ENCODE data around the gene GOLT1B. TPM values are rescaled to one million over a fixed set of nuclear protein-coding genes. Genes with fewer than 3 reads are reported as not detected.
A peak's percentile ranks its signal among the peaks of the same experiment; 100 is the strongest.
"Not testable (repeated sequence)": the region's sequence is repeated elsewhere in the genome, so short reads cannot be mapped to it uniquely, and the experiment has no call there.

Gene GOLT1B, protein sequence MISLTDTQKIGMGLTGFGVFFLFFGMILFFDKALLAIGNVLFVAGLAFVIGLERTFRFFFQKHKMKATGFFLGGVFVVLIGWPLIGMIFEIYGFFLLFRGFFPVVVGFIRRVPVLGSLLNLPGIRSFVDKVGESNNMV
- 32.4 TPM for total RNA-seq (ENCODE audit: unreplicated experiment)
- long read RNA-seq, transcript GOLT1B-201 (5 exons, 3,227 nt) = major isoform, 18 of 19 reads
- long read RNA-seq, partial matches to known transcripts = 0 of 19 reads
- long read RNA-seq, other reads (novel, unspliced or antisense) = 0 of 19 reads

DNA sequence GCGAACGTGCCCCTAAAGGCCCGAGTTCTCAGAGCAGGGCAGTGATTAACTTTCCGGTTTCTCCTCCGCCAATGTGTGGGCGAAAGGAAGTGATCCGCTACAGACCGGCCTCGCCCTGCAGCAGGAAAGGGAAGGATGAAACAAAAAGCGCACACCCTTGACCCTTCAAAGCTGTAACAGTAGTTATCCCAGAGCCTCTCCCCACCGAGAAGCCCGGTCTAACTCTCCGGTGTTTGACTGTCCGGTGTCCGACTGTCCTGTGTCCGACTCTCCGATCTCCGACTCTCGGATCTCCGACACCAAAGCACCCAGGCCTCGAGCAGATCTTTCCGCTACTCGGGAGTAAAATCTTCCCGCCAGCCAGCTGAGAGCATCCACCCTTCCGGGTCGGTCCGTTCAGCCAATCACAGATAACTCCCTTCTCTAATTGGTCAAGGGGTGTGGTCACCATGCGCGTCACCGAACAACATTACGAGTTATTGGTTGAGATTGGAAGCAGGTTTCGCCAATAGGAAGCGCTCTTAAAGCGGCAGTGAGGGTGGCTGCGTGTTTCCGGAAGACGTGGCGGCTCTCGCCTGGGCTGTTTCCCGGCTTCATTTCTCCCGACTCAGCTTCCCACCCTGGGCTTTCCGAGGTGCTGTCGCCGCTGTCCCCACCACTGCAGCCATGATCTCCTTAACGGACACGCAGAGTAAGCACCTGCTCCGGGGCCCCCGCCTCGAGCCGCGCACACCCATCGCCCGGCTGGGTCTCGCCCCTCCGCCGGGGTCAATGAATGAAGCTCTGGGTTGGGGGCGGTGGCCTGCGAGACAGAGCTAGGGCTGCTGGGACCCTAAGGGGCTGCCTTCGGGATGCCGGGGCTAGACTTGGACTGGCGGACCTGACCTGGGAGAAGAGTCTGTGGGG lies at the start of gene GOLT1B, which contains the start of gene RECQL:
Gene GOLT1B, plus strand, starts transcription at position 532 of the 906 bp plus-strand sequence. Its CDS starts 135 bp downstream, at position 667.
Gene RECQL, minus strand, starts transcription at position 378 of the 906 bp plus-strand sequence. CDS start 2,065 bp downstream, outside the sequence.
- H3K27ac Mint-ChIP-seq (ENCODE audit: unreplicated experiment) = no peak within 1 kb of the TSS
- H3K9me3 Mint-ChIP-seq (ENCODE audit: unreplicated experiment) = no peaks in the 10 kb centered on the region

DNA sequence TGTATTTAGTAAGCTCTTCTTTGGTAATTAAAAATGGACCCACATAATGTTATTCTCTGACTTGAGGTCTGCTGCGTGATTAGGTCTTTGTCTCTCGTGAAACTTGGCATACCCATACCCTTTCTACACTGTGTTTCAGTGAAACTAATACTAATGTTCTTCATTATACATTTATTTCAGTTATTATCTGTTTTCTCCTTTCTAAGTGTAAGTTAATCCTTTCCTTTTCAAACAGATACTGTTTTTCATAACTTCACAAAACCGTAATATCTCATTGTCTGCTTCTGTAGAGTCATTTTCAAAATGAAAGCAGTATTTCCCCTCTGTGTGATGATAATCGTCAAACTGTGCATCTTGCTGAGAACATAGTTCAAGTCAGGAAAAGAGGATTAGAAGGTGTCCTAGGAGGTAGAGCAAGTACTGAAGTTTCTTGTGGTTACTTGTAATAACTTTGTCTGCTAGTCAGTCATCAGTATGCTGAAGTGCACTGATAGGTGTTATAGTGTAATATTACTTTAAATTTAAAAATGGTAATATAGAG lies 48.2 kb upstream of the GOLT1B start:
- Mint-ChIP-seq H3K27ac (ENCODE audit: unreplicated experiment) (no peak overlapping the region), H3K27me3 (ENCODE audit: unreplicated experiment) (no peaks in the 10 kb centered on the region)

More for the DNA sequence above, at the start of gene GOLT1B, which contains the start of gene RECQL:
- TF ChIP-seq, protein P1, sequence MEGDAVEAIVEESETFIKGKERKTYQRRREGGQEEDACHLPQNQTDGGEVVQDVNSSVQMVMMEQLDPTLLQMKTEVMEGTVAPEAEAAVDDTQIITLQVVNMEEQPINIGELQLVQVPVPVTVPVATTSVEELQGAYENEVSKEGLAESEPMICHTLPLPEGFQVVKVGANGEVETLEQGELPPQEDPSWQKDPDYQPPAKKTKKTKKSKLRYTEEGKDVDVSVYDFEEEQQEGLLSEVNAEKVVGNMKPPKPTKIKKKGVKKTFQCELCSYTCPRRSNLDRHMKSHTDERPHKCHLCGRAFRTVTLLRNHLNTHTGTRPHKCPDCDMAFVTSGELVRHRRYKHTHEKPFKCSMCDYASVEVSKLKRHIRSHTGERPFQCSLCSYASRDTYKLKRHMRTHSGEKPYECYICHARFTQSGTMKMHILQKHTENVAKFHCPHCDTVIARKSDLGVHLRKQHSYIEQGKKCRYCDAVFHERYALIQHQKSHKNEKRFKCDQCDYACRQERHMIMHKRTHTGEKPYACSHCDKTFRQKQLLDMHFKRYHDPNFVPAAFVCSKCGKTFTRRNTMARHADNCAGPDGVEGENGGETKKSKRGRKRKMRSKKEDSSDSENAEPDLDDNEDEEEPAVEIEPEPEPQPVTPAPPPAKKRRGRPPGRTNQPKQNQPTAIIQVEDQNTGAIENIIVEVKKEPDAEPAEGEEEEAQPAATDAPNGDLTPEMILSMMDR (IDR thresholded peaks at IDR 0.05; ENCODE audit: unreplicated experiment) = no peak
- H3K27me3 Mint-ChIP-seq (ENCODE audit: unreplicated experiment) = no peaks in the 10 kb centered on the region
- H3K4me3 Mint-ChIP-seq (ENCODE audit: unreplicated experiment) = no peak within 1 kb of the TSS
- H3K4me1 Mint-ChIP-seq (ENCODE audit: unreplicated experiment) = peaks cover 11% of the 10 kb centered on the region
- peak; percentile 83 for DNase-seq (ENCODE audit: low spot score)
- H3K36me3 Mint-ChIP-seq (ENCODE audit: low read depth, unreplicated experiment) = peaks cover 9% of the 10 kb centered on the region

DNA sequence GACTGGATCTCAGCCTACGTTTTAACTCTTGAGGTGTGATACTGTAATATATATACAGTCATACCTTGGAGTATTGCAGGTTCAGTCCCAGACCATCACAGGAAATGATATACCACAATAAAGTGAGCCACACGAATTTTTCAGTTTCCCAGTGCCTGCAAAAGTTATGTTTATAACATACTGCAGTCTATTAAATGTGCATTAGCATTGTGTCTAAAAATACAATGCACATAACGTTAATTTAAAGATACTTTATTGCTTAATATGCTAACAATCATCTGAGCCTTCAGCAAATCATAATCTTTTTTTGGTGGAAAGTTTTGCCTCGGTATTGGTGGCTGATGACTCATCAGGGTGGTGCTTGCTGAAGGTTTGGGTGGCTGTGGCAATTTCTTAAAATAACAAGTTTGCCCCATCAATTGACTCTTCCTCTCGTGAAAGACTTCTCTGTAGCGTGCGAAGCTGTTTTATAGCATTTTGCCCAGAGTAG lies 45.3 kb upstream of the GOLT1B start:
- Mint-ChIP-seq H3K4me3 (ENCODE audit: unreplicated experiment) (no peak overlapping the region), H3K4me1 (ENCODE audit: unreplicated experiment) (no peaks in the 10 kb centered on the region), H3K27me3 (ENCODE audit: unreplicated experiment) (no peaks in the 10 kb centered on the region), H3K9me3 (ENCODE audit: unreplicated experiment) (no peaks in the 10 kb centered on the region), H3K27ac (ENCODE audit: unreplicated experiment) (no peak overlapping the region), H3K36me3 (ENCODE audit: low read depth, unreplicated experiment) (peaks cover 4% of the 10 kb centered on the region)
- TF ChIP-seq, protein P1 (IDR thresholded peaks at IDR 0.05; ENCODE audit: unreplicated experiment) = no peak
- no peak for DNase-seq (ENCODE audit: low spot score)

More for the DNA sequence above, 48.2 kb upstream of the GOLT1B start:
- H3K4me1 Mint-ChIP-seq (ENCODE audit: unreplicated experiment) = no peaks in the 10 kb centered on the region
- no peak for DNase-seq (ENCODE audit: low spot score)
- TF ChIP-seq, protein P1 (IDR thresholded peaks at IDR 0.05; ENCODE audit: unreplicated experiment) = no peak
- peaks cover 3% of the 10 kb centered on the region for H3K36me3 Mint-ChIP-seq (ENCODE audit: low read depth, unreplicated experiment)
- H3K4me3 Mint-ChIP-seq (ENCODE audit: unreplicated experiment) = no peak overlapping the region
- H3K9me3 Mint-ChIP-seq (ENCODE audit: unreplicated experiment) = no peaks in the 10 kb centered on the region

DNA sequence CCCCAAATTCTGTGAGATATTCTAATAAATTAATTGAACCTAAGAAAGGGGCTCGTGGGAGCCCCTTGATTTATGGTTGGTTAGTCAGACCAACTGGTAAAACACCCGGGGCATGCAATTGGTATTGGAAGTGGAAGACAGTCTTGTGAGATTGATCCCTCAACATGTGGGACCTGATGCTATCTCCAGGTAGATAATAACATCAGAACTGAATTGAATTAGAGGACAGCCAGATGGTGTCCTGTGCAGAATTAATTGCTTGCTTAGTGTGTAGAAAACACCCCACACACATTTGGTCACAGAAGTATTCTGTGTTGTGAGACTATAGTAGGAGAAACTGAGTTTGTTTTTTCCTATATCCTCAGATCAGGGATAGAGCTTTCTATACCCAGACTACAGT lies 42.1 kb upstream of the GOLT1B start:
- no peak overlapping the region for H3K4me3 Mint-ChIP-seq (ENCODE audit: unreplicated experiment)
- H3K27me3 Mint-ChIP-seq (ENCODE audit: unreplicated experiment) = no peaks in the 10 kb centered on the region
- H3K4me1 Mint-ChIP-seq (ENCODE audit: unreplicated experiment) = no peaks in the 10 kb centered on the region
- H3K27ac Mint-ChIP-seq (ENCODE audit: unreplicated experiment) = no peak overlapping the region
- peaks cover 8% of the 10 kb centered on the region for H3K36me3 Mint-ChIP-seq (ENCODE audit: low read depth, unreplicated experiment)
- TF ChIP-seq, protein P1 (IDR thresholded peaks at IDR 0.05; ENCODE audit: unreplicated experiment) = no peak
- no peaks in the 10 kb centered on the region for H3K9me3 Mint-ChIP-seq (ENCODE audit: unreplicated experiment)
- DNase-seq (ENCODE audit: low spot score) = no peak

DNA sequence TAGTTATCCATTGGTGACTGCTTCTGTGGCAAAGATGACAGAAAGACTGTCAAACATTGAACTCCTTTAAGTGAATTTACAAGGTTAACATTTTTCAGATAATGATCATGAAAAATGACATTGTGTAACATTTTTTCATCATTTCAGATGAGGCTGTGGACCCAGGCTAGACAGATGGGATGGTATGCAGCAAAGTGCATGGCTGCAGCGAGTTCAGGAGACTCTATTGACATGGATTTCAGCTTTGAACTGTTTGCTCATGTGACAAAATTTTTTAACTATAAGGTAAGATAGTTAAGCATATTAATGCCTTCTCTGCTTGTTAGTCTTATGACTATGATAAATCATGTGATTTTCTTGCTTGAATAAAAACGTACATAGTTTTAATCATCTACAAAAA lies 34.3 kb upstream of the GOLT1B start:
- not testable (repeated sequence) for H3K4me1 Mint-ChIP-seq (ENCODE audit: unreplicated experiment); DNase-seq (ENCODE audit: low spot score); H3K27me3 Mint-ChIP-seq (ENCODE audit: unreplicated experiment); H3K27ac Mint-ChIP-seq (ENCODE audit: unreplicated experiment); H3K4me3 Mint-ChIP-seq (ENCODE audit: unreplicated experiment); H3K9me3 Mint-ChIP-seq (ENCODE audit: unreplicated experiment)
- peaks cover 12% of the 10 kb centered on the region for H3K36me3 Mint-ChIP-seq (ENCODE audit: low read depth, unreplicated experiment)
